Suprapubic skin (tissue), 4 donors: ENCODE measurements around the gene HNRNPH1. TPM values are rescaled to one million over a fixed set of nuclear protein-coding genes. Genes with fewer than 3 reads are reported as not detected.
A peak's percentile ranks its signal among the peaks of the same experiment; 100 is the strongest.

Experiments used
- DNase-seq, 2 donors: peaks; one replicate each; pipeline ENCODE4 v3.0.0-alpha.2; 2019; ENCODE audit warnings: low spot score in 2 of 2
- H3K27ac ChIP-seq: fragments of 200-600 bp; sonication (generic); one replicate; pipeline ENCODE4 v1.5.1; 2019
- H3K27me3 ChIP-seq: fragments of 200-600 bp; sonication (generic); one replicate; pipeline ENCODE4 v1.5.1; 2019
- H3K36me3 ChIP-seq: fragments of 200-600 bp; sonication (generic); one replicate; pipeline ENCODE4 v1.5.1; 2019
- H3K4me1 ChIP-seq: fragments of 200-600 bp; sonication (generic); one replicate; pipeline ENCODE4 v1.5.1; 2019
- H3K4me3 ChIP-seq: fragments of 200-600 bp; sonication (generic); one replicate; pipeline ENCODE4 v1.5.1; 2019; ENCODE audit warnings: mild to moderate bottlenecking
- H3K9me3 ChIP-seq: fragments of 200-600 bp; sonication (generic); one replicate; pipeline ENCODE4 v1.5.1; 2019
- EP300 ChIP-seq: sonication (generic); formaldehyde crosslinking; IDR thresholded peaks from one replicate; pipeline ENCODE4 v1.6.1; 2017; ENCODE audit warnings: antibody characterized with exemption
- POLR2A ChIP-seq, 2 donors: fragments of 450-650 bp; IDR thresholded peaks; one replicate each; pipeline ENCODE4 v1.6.1; 2017; ENCODE audit warnings: antibody characterized with exemption in 2 of 2, mild to moderate bottlenecking in 2 of 2, moderate library complexity in 2 of 2
- POLR2AphosphoS5 ChIP-seq, 3 donors: sonication (generic); formaldehyde crosslinking; IDR thresholded peaks; one replicate each; pipeline ENCODE4 v1.6.1; 2017; ENCODE audit warnings: antibody characterized with exemption in 3 of 3
- WGBS: methylation state at CpG from one replicate; pipeline ENCODE4 v1.1.5; 2018; 5-methylcytosine and 5-hydroxymethylcytosine counted together
- total RNA-seq, 4 donors: library from RNA; depleted of rRNA; stranded (reverse); fragments of >200 nt; gene quantifications; one replicate each; pipeline ENCODE4 v1.1.0, GENCODE V29; 2016
- TF ChIP-seq, protein P1 (sequence below), 2 donors: fragments of 200-600 bp in 1 of 2; fragments of 450-650 bp in 1 of 2; sonication (generic) in 1 of 2; IDR thresholded peaks; one replicate each; pipeline ENCODE4 v1.5.1; 2016 to 2019; ENCODE audit warnings: antibody characterized with exemption in 2 of 2, mild to moderate bottlenecking in 1 of 2, moderate library complexity in 1 of 2

The HNRNPH1 gene
- total RNA-seq, 4 donors from 2014 or later, result 260 to 868 (median 295) TPM

DNA sequence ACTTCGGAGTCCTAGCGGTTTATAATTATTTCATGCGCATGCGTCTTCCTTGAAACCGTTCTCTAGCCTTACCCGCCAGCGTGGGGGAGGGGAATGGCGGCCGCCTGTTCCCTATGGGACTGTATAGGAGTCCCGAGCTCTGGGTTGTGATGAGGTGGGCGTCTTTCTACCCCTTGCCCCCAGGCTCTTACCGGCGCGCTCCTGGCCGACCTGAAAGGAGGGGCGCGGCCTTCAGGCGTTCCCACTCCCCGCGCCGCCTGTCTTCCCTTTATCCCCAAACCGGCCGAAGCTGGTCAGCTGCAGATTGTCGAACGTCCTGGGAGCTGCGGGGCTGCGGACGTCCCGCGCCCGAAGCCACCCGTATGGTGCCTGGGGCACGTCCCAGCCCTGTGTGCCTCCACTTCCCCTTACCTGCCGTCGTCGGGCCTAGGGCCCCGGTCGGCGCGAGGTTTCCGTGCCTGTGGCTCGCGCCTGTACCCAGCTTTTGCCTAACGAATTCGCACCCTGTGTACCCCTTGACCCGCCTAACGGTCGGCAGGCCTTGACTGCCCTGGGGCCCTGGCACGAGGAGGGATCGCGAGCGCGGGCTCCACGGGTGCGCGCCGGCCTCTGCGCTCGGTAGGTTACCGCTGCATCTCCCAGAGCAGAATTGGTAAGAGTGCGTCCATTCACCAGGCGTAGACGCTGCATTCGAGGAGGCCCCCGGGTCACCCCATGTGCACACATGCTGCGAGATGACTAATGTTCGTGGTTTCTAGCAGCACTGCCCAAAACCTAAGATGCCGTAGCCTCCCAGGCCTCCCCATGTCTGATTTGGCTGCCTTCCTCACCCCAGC is 653 bp upstream of the HNRNPH1 start:
- Histone ChIP-seq H3K36me3 (peaks cover 27% of the 10 kb centered on the region), H3K4me3 (peak overlapping the region; percentile 76), H3K27me3 (no peaks in the 10 kb centered on the region), H3K27ac (peak overlapping the region; percentile 97), H3K4me1 (peaks cover 43% of the 10 kb centered on the region), H3K9me3 (no peaks in the 10 kb centered on the region)
- DNase-seq, result peak; percentile 81
- WGBS, result 0% methylated on average over 17 of the region's 68 CpGs
- TF ChIP-seq POLR2AphosphoS5 (IDR thresholded peaks at IDR 0.05) (peak in 1 of 3 donors; percentile 11), POLR2A (IDR thresholded peaks at IDR 0.05) (no peak)

GRCh38 chr5:179621551-179622214 is 1.8 kb downstream of the HNRNPH1 start:
- peaks cover 67% of the 10 kb centered on the region for H3K4me1 ChIP-seq
- H3K9me3 ChIP-seq, result no peaks in the 10 kb centered on the region
- peaks cover 52% of the 10 kb centered on the region for H3K36me3 ChIP-seq

GRCh38 chr5:179620703-179621350 is 2.6 kb downstream of the HNRNPH1 start:
- DNase-seq, result peak in 1 of 2 donors; percentile 20
- no peak for TF ChIP-seq POLR2A (IDR thresholded peaks at IDR 0.05)
- no peak for TF ChIP-seq POLR2AphosphoS5 (IDR thresholded peaks at IDR 0.05)
- TF ChIP-seq, protein P1, sequence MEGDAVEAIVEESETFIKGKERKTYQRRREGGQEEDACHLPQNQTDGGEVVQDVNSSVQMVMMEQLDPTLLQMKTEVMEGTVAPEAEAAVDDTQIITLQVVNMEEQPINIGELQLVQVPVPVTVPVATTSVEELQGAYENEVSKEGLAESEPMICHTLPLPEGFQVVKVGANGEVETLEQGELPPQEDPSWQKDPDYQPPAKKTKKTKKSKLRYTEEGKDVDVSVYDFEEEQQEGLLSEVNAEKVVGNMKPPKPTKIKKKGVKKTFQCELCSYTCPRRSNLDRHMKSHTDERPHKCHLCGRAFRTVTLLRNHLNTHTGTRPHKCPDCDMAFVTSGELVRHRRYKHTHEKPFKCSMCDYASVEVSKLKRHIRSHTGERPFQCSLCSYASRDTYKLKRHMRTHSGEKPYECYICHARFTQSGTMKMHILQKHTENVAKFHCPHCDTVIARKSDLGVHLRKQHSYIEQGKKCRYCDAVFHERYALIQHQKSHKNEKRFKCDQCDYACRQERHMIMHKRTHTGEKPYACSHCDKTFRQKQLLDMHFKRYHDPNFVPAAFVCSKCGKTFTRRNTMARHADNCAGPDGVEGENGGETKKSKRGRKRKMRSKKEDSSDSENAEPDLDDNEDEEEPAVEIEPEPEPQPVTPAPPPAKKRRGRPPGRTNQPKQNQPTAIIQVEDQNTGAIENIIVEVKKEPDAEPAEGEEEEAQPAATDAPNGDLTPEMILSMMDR (IDR thresholded peaks at IDR 0.05), result no peak
- no peak for TF ChIP-seq EP300

More at GRCh38 chr5:179621551-179622214, 1.8 kb downstream of the HNRNPH1 start:
- peak; percentile 24 to 43 for DNase-seq
- Histone ChIP-seq H3K4me3 (peak overlapping the region; percentile 76), H3K27me3 (no peaks in the 10 kb centered on the region), H3K27ac (no peak overlapping the region)
- 5% methylated on average over 11 of the region's 11 CpGs for WGBS
- TF ChIP-seq POLR2A (IDR thresholded peaks at IDR 0.05) (no peak), POLR2AphosphoS5 (IDR thresholded peaks at IDR 0.05) (peak in 1 of 3 donors; percentile 9)

GRCh38 chr5:179620293-179620692 is 3.2 kb downstream of the HNRNPH1 start:
- TF ChIP-seq POLR2A (IDR thresholded peaks at IDR 0.05), result no peak
- TF ChIP-seq EP300, result no peak
- TF ChIP-seq, protein P1 (IDR thresholded peaks at IDR 0.05), result no peak
- no peak for TF ChIP-seq POLR2AphosphoS5 (IDR thresholded peaks at IDR 0.05)
- peak overlapping the region; percentile 76 for H3K4me3 ChIP-seq
- peaks cover 65% of the 10 kb centered on the region for H3K36me3 ChIP-seq
- H3K9me3 ChIP-seq, result no peaks in the 10 kb centered on the region
- 2% methylated on average over 3 of the region's 3 CpGs for WGBS
- DNase-seq, result no peak
- no peaks in the 10 kb centered on the region for H3K27me3 ChIP-seq
- H3K27ac ChIP-seq, result no peak overlapping the region
- H3K4me1 ChIP-seq, result peaks cover 77% of the 10 kb centered on the region

More at GRCh38 chr5:179620703-179621350, 2.6 kb downstream of the HNRNPH1 start:
- Histone ChIP-seq H3K27ac (no peak overlapping the region), H3K36me3 (peaks cover 60% of the 10 kb centered on the region), H3K27me3 (no peaks in the 10 kb centered on the region), H3K9me3 (no peaks in the 10 kb centered on the region), H3K4me3 (peak overlapping the region; percentile 76), H3K4me1 (peaks cover 74% of the 10 kb centered on the region)
- WGBS, result 12% methylated on average over 5 of the region's 5 CpGs

DNA sequence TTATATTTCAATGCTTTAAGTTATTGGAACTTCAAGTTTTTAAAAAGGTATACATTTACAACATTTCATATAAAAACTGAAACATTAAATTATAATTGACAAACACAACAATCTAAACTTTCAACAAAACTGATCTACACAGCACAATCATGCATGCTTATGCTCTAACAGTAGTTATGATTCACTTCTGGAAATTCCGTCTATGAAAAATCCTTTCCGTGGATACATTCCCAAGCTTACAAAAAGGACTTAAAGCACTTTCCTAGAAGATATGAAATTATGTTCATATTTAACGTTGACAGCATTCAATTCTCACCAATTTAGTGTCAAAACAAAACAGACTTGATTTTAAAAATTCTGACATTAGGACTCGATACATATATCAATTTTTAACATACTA is 3.7 kb downstream of the HNRNPH1 start:
- Histone ChIP-seq H3K27ac (no peak overlapping the region), H3K27me3 (no peaks in the 10 kb centered on the region), H3K4me3 (peak overlapping the region; percentile 76), H3K4me1 (peaks cover 74% of the 10 kb centered on the region), H3K36me3 (peaks cover 71% of the 10 kb centered on the region), H3K9me3 (no peaks in the 10 kb centered on the region)
- no peak for TF ChIP-seq EP300
- no peak for TF ChIP-seq POLR2A (IDR thresholded peaks at IDR 0.05)
- TF ChIP-seq, protein P1 (IDR thresholded peaks at IDR 0.05), result no peak
- no peak for TF ChIP-seq POLR2AphosphoS5 (IDR thresholded peaks at IDR 0.05)
- WGBS, result 6% methylated on average over 4 of the region's 4 CpGs
- DNase-seq, result no peak
